Activated naive CD8-positive, alpha-beta T cell treated with anti-CD3 and anti-CD28 coated beads, Interleukin-2, amount 50 U/mL, for 24 hours (primary cell): ENCODE measurements around the gene TMEM207.
"Not testable (repeated sequence)": the region's sequence is repeated elsewhere in the genome, so short reads cannot be mapped to it uniquely, and the experiment has no call there.

ENCODE experiments used
- ATAC-seq: fragments of 150-1000 bp; cut with Tn5 transposase; one replicate; pipeline ENCODE4 v1.10.0; 2021
- DNase-seq: peaks from one replicate; pipeline ENCODE4 v3.0.0; 2021
- H3K27ac Mint-ChIP-seq: one replicate; pipeline ENCODE4 v1.8.0; 2021; ENCODE audit warnings: mild to moderate bottlenecking, mixed read lengths
- H3K27me3 Mint-ChIP-seq: one replicate; pipeline ENCODE4 v1.8.0; 2021; ENCODE audit warnings: mixed read lengths
- H3K36me3 Mint-ChIP-seq: one replicate; pipeline ENCODE4 v1.8.0; 2021; ENCODE audit warnings: low read depth, mixed read lengths
- H3K4me1 Mint-ChIP-seq: one replicate; pipeline ENCODE4 v1.8.0; 2021; ENCODE audit warnings: mixed read lengths
- H3K4me3 Mint-ChIP-seq: one replicate; pipeline ENCODE4 v1.8.0; 2021; ENCODE audit warnings: mild to moderate bottlenecking, moderate library complexity, mixed read lengths
- H3K9me3 Mint-ChIP-seq: one replicate; pipeline ENCODE4 v1.8.0; 2021; ENCODE audit warnings: mixed read lengths

TMEM207 gene

DNA sequence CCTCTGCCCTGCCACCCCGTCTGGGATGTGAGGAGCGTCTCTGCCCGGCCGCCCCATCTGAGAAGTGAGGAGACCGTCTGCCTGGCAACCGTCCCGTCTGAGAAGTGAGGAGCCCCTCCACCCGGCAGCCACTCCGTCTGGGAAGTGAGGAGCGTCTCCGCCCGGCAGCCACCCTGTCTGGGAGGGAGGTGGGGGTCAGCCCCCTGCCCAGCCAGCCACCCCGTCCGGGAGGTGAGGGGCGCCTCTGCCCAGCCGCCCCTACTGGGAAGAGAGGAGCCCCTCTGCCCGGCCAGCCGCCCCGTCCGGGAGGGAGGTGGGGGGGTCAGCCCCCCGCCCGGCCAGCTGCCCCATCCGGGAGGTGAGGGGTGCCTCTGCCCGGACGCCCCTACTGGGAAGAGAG lies 23.6 kb upstream of the TMEM207 start:
- H3K9me3 Mint-ChIP-seq = peaks cover 13% of the 10 kb centered on the region
- H3K4me3 Mint-ChIP-seq, H3K36me3 Mint-ChIP-seq, ATAC-seq, H3K27me3 Mint-ChIP-seq, DNase-seq, H3K4me1 Mint-ChIP-seq, H3K27ac Mint-ChIP-seq: not testable (repeated sequence)

DNA sequence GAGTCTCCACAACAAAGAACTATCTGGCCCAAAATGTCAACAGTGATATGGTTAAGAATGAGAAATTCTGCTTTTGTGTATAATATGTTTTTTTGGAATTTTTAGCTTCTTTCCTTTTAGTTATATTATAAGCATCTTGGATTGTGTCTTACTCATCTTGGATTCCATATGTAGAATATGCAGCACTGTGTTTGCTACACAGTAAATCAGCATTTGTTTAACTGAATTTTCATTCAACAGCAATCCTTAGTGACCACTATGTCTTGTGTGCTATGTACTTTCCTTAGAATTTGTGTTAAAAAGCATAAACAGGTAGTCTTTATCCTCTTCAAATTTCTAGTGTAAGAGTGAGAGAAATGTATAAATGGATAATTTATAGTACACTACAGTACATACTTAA lies 18.2 kb upstream of the TMEM207 start:
- Mint-ChIP-seq H3K27ac (no peak overlapping the region), H3K4me1 (no peaks in the 10 kb centered on the region), H3K27me3 (peaks cover 24% of the 10 kb centered on the region), H3K36me3 (no peaks in the 10 kb centered on the region), H3K9me3 (peaks cover 13% of the 10 kb centered on the region), H3K4me3 (no peak overlapping the region)
- no peak for ATAC-seq
- DNase-seq = no peak

DNA sequence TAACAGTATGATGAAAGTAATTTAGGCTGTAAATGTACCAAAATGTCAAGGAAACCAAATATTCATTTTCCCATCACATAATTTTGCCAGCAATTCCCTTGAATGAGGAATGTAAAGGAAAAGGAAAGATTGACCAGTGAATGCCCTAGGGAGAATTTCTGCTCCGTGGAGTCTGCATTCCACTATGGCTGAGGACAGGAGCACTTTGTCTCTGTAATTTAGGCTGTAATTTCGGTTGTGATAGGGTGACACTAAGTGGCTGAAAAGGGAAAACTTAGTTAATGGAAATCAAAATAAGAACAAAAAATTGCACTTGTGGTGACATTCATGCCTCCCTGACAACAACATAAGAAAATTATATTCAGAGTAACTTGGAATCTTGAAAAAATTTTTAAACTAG lies 8.3 kb upstream of the TMEM207 start:
- H3K4me3 Mint-ChIP-seq = no peak overlapping the region
- DNase-seq = no peak
- ATAC-seq = no peak
- peaks cover 24% of the 10 kb centered on the region for H3K27me3 Mint-ChIP-seq
- no peaks in the 10 kb centered on the region for H3K9me3 Mint-ChIP-seq
- no peaks in the 10 kb centered on the region for H3K4me1 Mint-ChIP-seq
- no peaks in the 10 kb centered on the region for H3K36me3 Mint-ChIP-seq
- H3K27ac Mint-ChIP-seq = no peak overlapping the region

DNA sequence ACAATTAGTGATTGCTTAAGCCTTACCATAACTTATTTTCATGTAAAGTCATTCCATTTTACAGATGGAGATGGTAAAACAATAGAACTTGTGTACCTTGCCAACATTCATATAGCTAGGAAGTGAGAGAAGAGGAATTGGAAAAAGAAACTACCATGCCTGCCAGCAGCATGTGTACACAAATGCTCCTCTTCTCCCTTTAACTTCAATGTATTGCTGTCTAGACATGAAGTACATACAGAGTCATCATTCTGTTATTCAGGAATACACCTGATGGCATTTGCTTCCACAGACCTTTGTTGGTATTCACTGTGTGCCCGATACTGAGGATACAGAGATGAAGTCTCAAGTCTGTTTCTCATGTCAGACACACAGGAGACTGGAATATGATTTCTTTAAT lies 7.1 kb upstream of the TMEM207 start:
- no peak for DNase-seq
- H3K4me3 Mint-ChIP-seq = no peak overlapping the region

DNA sequence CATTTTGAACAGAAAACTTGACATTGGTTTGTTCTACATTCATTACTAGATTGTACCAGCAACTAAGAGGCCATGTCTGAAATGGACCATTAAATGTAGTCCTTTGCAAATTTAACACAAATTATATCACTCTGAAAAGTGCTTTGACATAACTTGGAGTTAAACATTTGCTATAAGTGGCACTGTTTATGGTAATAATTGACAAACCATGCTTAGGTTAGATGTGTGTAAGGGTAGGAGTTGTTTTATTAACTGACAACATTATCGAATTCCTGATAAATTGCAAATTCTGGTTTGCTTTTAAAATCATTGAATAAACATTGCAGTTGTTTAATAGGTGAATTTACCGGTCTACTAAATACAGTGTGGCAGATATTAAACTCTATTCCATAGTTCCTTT lies 6.1 kb upstream of the TMEM207 start:
- no peaks in the 10 kb centered on the region for H3K4me1 Mint-ChIP-seq
- ATAC-seq (no peak), DNase-seq (no peak)
- H3K9me3 Mint-ChIP-seq = no peaks in the 10 kb centered on the region
- no peak overlapping the region for H3K4me3 Mint-ChIP-seq
- no peaks in the 10 kb centered on the region for H3K36me3 Mint-ChIP-seq
- no peak overlapping the region for H3K27ac Mint-ChIP-seq
- H3K27me3 Mint-ChIP-seq = peaks cover 11% of the 10 kb centered on the region

More for the DNA sequence above, 7.1 kb upstream of the TMEM207 start:
- no peaks in the 10 kb centered on the region for H3K36me3 Mint-ChIP-seq
- no peak for ATAC-seq
- no peaks in the 10 kb centered on the region for H3K9me3 Mint-ChIP-seq
- no peaks in the 10 kb centered on the region for H3K4me1 Mint-ChIP-seq
- no peak overlapping the region for H3K27ac Mint-ChIP-seq
- peaks cover 13% of the 10 kb centered on the region for H3K27me3 Mint-ChIP-seq

DNA sequence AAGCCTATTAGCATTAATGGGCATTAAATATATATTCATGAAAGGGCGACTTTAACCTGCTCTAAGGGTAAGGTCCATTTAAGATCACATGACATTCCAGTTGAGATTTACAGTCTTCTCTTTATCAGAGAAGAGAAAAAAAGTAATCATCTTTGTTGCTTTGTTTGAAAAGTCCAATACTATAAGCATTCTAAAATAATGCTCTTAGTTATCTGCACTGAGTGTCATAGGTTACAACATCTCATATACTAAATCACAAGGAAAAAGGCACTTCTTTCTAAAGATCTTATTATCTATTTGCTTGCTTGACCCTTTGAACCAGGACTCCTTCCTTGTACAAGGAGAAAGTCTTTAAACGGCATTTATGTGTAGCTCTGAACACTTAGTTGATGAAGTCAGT lies 1.4 kb downstream of the TMEM207 start:
- H3K9me3 Mint-ChIP-seq = no peaks in the 10 kb centered on the region
- DNase-seq (no peak), ATAC-seq (no peak)
- H3K4me1 Mint-ChIP-seq = peaks cover 7% of the 10 kb centered on the region
- H3K4me3 Mint-ChIP-seq = no peak overlapping the region
- no peak overlapping the region for H3K27ac Mint-ChIP-seq
- H3K36me3 Mint-ChIP-seq = no peaks in the 10 kb centered on the region
- no peaks in the 10 kb centered on the region for H3K27me3 Mint-ChIP-seq

DNA sequence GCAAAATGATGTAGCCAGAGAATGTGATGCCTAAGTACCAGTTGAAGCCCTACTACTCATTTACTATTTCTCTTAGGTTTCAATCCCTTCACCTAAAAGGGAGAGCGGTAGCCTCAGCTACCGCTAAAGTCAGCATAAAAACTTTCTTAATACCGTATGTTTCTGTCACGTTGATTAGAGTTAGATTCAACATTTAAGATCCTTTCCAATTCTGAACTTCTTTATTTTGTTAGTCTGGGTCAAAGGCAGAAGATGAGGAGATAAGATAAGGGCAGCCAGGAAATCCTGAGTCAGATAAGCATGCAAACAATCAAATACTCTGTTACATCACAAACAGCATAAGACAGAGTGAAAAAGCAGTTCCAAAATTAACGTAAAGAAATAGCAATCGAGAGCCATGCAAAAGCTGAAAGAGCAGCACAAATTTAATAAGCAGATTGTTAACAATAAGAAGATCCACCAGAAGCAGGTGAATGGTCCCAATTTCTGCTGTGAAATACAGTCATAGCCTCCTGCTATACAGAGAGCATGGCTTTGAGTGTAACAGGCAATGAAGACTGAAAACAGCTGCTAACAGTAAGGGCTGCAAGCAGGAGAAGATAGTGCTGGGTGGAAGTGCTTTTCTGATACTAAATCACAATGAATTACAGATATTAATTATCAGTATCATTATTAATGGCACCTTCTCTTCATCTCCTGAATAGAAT lies 3.0 kb downstream of the TMEM207 start:
- Mint-ChIP-seq H3K27me3 (no peaks in the 10 kb centered on the region), H3K36me3 (no peaks in the 10 kb centered on the region), H3K9me3 (no peaks in the 10 kb centered on the region), H3K4me1 (peaks cover 7% of the 10 kb centered on the region), H3K27ac (no peak overlapping the region), H3K4me3 (no peak overlapping the region)
- ATAC-seq (no peak), DNase-seq (no peak)

DNA sequence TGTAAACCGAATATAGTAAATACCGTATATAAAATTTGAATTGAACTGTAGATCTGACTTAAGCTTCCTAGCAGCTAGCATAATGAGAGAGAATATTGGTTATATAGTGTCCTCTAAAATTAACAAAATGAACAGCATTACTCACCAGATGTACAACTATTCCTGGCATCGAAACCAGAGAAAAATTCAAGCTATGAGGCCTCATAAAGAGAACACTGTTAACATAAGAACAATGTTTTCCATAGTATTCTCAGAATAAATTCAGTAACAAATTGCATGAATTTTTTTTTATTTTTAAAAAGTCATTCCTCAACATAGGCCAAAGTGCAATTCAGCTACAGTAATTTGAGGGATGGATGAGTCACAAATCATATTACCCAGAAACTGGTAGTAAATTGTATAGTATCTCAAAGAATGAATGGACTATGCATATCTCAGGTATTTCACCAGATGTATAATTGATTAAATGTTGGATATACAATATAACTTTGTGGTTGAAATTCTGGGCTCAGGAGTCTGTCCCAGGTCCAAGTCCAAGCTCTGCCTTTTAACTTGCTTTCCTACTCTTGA lies 5.0 kb downstream of the TMEM207 start:
- H3K27ac Mint-ChIP-seq = no peak overlapping the region
- H3K36me3 Mint-ChIP-seq = no peaks in the 10 kb centered on the region
- ATAC-seq (no peak), DNase-seq (no peak)
- H3K9me3 Mint-ChIP-seq = no peaks in the 10 kb centered on the region
- H3K4me3 Mint-ChIP-seq = no peak overlapping the region
- H3K27me3 Mint-ChIP-seq = peaks cover 3% of the 10 kb centered on the region
- H3K4me1 Mint-ChIP-seq = peaks cover 7% of the 10 kb centered on the region

DNA sequence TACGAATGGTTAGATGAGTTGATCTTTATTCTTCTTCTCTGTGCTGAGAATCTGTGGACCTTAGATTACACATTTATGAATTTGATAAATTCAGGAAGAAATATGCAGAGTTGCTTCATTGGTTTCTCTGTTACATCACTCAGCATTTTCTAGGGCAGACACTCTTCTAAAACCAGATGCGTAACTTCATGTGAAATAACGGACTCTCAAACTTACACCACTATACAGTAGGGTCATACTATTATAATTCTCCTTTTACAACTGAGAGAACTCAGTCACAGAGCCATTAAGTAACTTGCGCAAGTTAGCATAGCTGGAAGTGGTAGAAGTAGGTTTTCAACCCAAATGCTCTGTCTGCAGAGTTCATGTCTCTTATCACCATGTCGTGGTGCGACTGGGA lies 5.7 kb downstream of the TMEM207 start:
- Mint-ChIP-seq H3K4me1 (peaks cover 7% of the 10 kb centered on the region), H3K4me3 (no peak overlapping the region), H3K36me3 (no peaks in the 10 kb centered on the region), H3K27ac (no peak overlapping the region), H3K9me3 (no peaks in the 10 kb centered on the region), H3K27me3 (peaks cover 3% of the 10 kb centered on the region)
- DNase-seq = no peak
- no peak for ATAC-seq

DNA sequence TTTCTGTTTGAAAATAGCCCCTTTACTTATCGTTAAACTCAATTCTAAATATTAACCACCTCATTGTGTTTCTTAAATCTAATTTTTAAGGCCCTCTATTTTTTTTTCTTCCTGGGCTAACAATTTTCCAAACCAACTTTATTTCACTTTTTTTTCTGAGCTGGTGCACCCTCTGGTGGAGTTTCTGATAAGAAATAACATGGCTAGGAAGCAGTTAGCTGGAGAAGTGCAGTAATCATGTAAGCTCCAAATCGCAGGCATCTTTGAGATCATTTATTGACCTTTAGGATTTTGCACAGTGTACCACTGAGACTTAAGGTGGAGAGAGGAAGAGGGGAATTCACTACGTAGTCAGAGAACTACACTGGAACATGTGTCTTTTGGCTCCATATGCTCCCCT lies 6.4 kb downstream of the TMEM207 start:
- no peak for DNase-seq
- Mint-ChIP-seq H3K4me1 (peaks cover 7% of the 10 kb centered on the region), H3K9me3 (no peaks in the 10 kb centered on the region), H3K27me3 (peaks cover 3% of the 10 kb centered on the region), H3K36me3 (no peaks in the 10 kb centered on the region), H3K4me3 (no peak overlapping the region), H3K27ac (no peak overlapping the region)
- ATAC-seq = no peak

DNA sequence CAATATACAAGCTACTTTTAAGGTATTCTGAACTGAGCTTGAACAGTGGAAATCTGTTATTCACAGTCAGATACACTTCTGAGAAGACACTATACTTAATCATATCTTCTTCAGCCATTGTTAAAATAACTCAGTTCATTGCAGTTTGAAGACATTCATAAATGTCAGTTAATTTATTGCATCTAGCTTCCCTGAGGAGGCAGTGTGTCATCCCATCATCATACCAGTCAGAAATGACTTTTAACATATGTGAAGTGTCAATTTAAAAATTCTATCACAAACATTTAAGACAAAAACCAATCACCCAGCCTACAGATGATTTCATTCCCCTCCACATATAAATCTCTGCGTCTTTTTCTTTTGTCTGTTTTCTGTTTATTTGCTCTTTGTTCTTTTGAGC lies 7.5 kb downstream of the TMEM207 start:
- no peak for ATAC-seq
- H3K36me3 Mint-ChIP-seq = no peaks in the 10 kb centered on the region
- H3K4me1 Mint-ChIP-seq = peaks cover 7% of the 10 kb centered on the region
- no peak overlapping the region for H3K27ac Mint-ChIP-seq
- DNase-seq = no peak
- H3K9me3 Mint-ChIP-seq = no peaks in the 10 kb centered on the region
- peaks cover 3% of the 10 kb centered on the region for H3K27me3 Mint-ChIP-seq
- H3K4me3 Mint-ChIP-seq = no peak overlapping the region

DNA sequence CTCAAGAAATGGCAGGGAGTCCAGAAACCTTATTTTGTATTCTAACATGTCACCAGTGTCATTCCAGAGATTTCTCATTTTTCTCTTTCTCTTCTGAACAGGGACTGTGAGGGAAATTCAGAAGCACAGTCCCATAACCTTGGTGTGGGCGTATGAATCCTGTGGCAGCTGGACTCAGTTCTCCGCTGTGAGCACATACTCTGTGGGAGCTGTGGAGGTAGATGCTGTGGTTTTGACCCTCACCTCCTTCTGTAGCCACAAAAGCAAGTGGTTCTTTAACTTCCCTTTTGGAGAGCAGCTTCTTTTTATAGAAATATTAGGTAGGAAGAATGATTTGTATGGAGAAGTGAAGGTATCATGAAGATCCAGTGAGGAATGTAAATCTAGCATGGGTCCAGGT lies 13.4 kb downstream of the TMEM207 start:
- ATAC-seq = no peak
- Mint-ChIP-seq H3K27me3 (peaks cover 29% of the 10 kb centered on the region), H3K27ac (no peak overlapping the region)

DNA sequence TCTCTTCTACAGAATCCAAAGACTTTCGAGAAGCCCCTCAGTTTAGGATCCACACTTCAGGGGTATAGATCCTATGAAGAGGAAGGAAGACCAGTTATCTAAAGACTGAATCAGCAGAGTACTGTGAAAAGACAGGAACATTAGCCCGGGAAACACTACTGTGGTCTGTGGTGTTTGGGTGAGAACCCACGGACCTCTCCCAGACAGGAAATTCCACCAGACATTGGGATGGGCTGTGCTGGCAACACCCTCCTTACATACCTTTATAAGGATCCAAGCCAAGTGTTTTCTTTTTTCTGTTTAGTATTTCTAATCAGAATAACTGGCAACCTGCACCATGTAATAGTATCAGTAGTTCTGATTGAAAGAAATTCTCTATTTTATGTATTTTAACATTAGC lies 14.1 kb downstream of the TMEM207 start:
- no peaks in the 10 kb centered on the region for H3K9me3 Mint-ChIP-seq
- no peaks in the 10 kb centered on the region for H3K4me1 Mint-ChIP-seq

More for the DNA sequence above, 13.4 kb downstream of the TMEM207 start:
- Mint-ChIP-seq H3K4me3 (no peak overlapping the region), H3K9me3 (no peaks in the 10 kb centered on the region), H3K4me1 (no peaks in the 10 kb centered on the region), H3K36me3 (no peaks in the 10 kb centered on the region)
- no peak for DNase-seq

DNA sequence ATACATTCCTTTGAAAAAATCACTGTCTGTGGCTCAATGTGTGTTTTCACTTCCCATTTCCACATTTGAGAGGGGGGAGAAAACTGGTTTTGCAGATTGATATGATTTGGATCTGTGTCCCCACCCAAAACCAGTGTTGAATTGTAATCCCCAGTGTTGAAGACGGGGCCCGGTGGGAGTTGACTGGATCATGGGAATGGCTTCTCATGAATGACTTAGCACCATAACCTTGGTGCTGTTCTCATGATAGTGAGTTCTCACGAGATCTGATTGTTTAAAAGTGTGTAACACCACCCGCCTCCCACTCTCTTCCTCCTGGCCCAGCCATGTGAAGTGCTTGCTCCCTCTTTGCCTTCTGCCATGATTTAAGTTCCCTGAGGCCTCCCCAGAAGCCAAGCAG lies 16.1 kb downstream of the TMEM207 start:
- DNase-seq (no peak), ATAC-seq (no peak)
- H3K27ac Mint-ChIP-seq = no peak overlapping the region
- H3K27me3 Mint-ChIP-seq = peaks cover 26% of the 10 kb centered on the region
- no peaks in the 10 kb centered on the region for H3K36me3 Mint-ChIP-seq
- H3K9me3 Mint-ChIP-seq = no peaks in the 10 kb centered on the region
- H3K4me1 Mint-ChIP-seq = no peaks in the 10 kb centered on the region
- H3K4me3 Mint-ChIP-seq = no peak overlapping the region

More for the DNA sequence above, 14.1 kb downstream of the TMEM207 start:
- Mint-ChIP-seq H3K4me3 (no peak overlapping the region), H3K36me3 (no peaks in the 10 kb centered on the region), H3K27ac (no peak overlapping the region), H3K27me3 (peaks cover 29% of the 10 kb centered on the region)
- DNase-seq (no peak), ATAC-seq (no peak)

DNA sequence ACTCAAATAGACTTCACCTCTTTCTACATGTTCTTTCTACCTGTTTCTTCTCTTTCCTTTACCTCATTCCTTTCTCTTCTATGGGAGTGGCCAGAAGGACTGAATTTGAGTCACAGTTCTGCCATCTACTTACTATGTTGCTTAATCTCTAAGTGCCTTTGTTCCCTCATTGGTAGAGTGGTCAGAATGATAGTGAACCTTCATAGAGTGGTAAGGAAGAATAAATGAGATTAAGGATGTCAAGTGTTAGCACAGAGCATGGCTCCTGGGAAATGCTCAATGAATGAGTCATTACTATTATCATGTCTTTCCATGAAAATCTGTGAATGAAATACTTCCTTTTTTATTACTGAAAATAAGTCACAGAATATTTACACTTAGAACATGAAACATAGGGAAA lies 17.5 kb downstream of the TMEM207 start:
- ATAC-seq = no peak
- Mint-ChIP-seq H3K27ac (no peak overlapping the region), H3K4me1 (no peaks in the 10 kb centered on the region), H3K36me3 (no peaks in the 10 kb centered on the region), H3K4me3 (no peak overlapping the region), H3K9me3 (no peaks in the 10 kb centered on the region), H3K27me3 (peaks cover 26% of the 10 kb centered on the region)
- DNase-seq = no peak

DNA sequence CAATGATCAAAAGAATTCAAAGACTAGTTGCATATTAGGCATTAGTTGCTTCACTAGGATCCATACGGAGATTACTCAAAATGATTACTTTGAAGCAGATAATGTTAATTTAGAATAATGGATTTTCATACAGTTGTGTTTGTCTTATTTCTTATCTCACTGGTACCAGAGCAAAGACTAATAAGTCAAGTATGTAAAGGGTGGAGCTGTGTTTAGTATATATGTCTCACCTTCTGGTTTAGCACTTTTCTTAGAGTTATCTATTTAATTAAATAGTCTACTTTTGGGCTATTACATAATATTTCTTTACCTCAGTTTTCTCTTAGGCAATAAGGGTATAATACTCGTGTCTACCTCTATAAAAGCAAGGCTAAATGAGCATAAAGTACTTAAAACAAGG lies 18.8 kb downstream of the TMEM207 start:
- DNase-seq (no peak), ATAC-seq (no peak)
- Mint-ChIP-seq H3K4me3 (no peak overlapping the region), H3K27ac (no peak overlapping the region), H3K27me3 (peaks cover 15% of the 10 kb centered on the region), H3K36me3 (no peaks in the 10 kb centered on the region), H3K4me1 (no peaks in the 10 kb centered on the region), H3K9me3 (no peaks in the 10 kb centered on the region)
